H1 (cell line): Measurements from ENCODE around the gene ESPNL. TPM values are rescaled to one million over a fixed set of nuclear protein-coding genes. Genes with fewer than 3 reads are reported as not detected.

Experiments
- CTCF ChIA-PET: fragments of 300-600 bp; sonication (Branson Sonifier 250); formaldehyde crosslinking; loops from one replicate; lab custom pipeline; 2021; ENCODE audit not compliant: partially characterized antibody; lab: Charles Lee
- POLR2A ChIA-PET: fragments of 300-600 bp; sonication (Branson Sonifier 250); formaldehyde crosslinking; loops from one replicate; lab custom pipeline; 2021; ENCODE audit warnings: inconsistent platforms; ENCODE audit not compliant: partially characterized antibody; lab: Charles Lee
- DNase-seq, 2 experiments: peaks; one replicate each; pipeline versions ENCODE4 v3.0.0 to v3.0.0-alpha.2; 2010 to 2022; ENCODE audit warnings: low spot score in 2 of 2, low read depth in 1 of 2, mixed read lengths in 1 of 2
- FAIRE-seq: peaks from 2 replicates; lab custom pipeline; 2011; peaks lifted over from hg19 to GRCh38; lab: Jason Lieb, UNC
- H2AFZ ChIP-seq: 2 replicates; pipeline ENCODE4 v1.8.1; 2012; ENCODE audit warnings: low read length, inconsistent platforms
- H2AK5ac ChIP-seq: 2 replicates; pipeline ENCODE4 v1.6.1; 2013; ENCODE audit warnings: low read depth, low read length
- H2BK120ac ChIP-seq: replicated peaks from 2 replicates; pipeline ENCODE3; 2013; ENCODE audit warnings: low read depth, low read length, inconsistent platforms
- H2BK12ac ChIP-seq: 2 replicates; pipeline ENCODE4 v1.6.1; 2013; ENCODE audit warnings: low read depth, low read length
- H2BK15ac ChIP-seq: 2 replicates; pipeline ENCODE4 v1.6.1; 2013; ENCODE audit warnings: low read length
- H2BK20ac ChIP-seq: 2 replicates; pipeline ENCODE4 v1.6.1; 2013; ENCODE audit warnings: low read length
- H2BK5ac ChIP-seq: 2 replicates; pipeline ENCODE4 v1.6.1; 2013; ENCODE audit warnings: low read depth, low read length
- H3K14ac ChIP-seq: 2 replicates; pipeline ENCODE4 v1.6.1; 2013; ENCODE audit warnings: inconsistent platforms; ENCODE audit not compliant: insufficient read length
- H3K18ac ChIP-seq: 2 replicates; pipeline ENCODE4 v1.6.1; 2013; ENCODE audit warnings: low read length; ENCODE audit errors: extremely low read depth
- H3K23ac ChIP-seq: 2 replicates; pipeline ENCODE4 v1.6.1; 2013; ENCODE audit warnings: inconsistent platforms; ENCODE audit not compliant: insufficient read length
- H3K23me2 ChIP-seq: 2 replicates; pipeline ENCODE4 v1.6.1; 2013; ENCODE audit warnings: low read depth, low read length
- H3K27ac ChIP-seq: 2 replicates; pipeline ENCODE4 v1.6.1; 2011; ENCODE audit warnings: low read depth, low read length, inconsistent platforms
- H3K27me3 ChIP-seq, 4 experiments: replicated peaks in 1 of 4; 1 replicate in 1 of 4; 2 replicates in 3 of 4; pipeline versions ENCODE4 v1.6.1 to v1.8.1; 2011 to 2013; ENCODE audit warnings: low read length in 3 of 4, mild to moderate bottlenecking in 3 of 4, inconsistent platforms in 2 of 4, mixed read lengths in 2 of 4, moderate library complexity in 1 of 4; ENCODE audit not compliant: control insufficient read depth in 3 of 4, insufficient read depth in 3 of 4; ENCODE audit errors: extremely low read depth in 1 of 4
- H3K36me3 ChIP-seq, 4 experiments: 2 replicates each; pipeline versions ENCODE4 v1.6.1 to v1.8.1; 2011 to 2013; ENCODE audit warnings: mild to moderate bottlenecking in 4 of 4, low read length in 3 of 4, moderate library complexity in 2 of 4, control low read depth in 1 of 4, inconsistent platforms in 1 of 4; ENCODE audit not compliant: insufficient read depth in 4 of 4, control insufficient read depth in 2 of 4
- H3K4ac ChIP-seq: replicated peaks from 2 replicates; pipeline ENCODE3; 2013; ENCODE audit warnings: low read length, low read depth, mixed read lengths, inconsistent platforms; ENCODE audit not compliant: insufficient read length
- H3K4me1 ChIP-seq, 4 experiments: replicated peaks in 1 of 4; 1 replicate in 1 of 4; 2 replicates in 3 of 4; pipeline versions ENCODE4 v1.6.1 to v1.8.1; 2011 to 2013; ENCODE audit warnings: low read length in 3 of 4, inconsistent platforms in 2 of 4, mixed read lengths in 1 of 4; ENCODE audit not compliant: insufficient read depth in 4 of 4, control insufficient read depth in 3 of 4
- H3K4me2 ChIP-seq, 2 experiments: 2 replicates each; pipeline versions ENCODE4 v1.6.1 to v1.8.1; 2011 to 2013; ENCODE audit warnings: low read depth in 2 of 2, low read length in 2 of 2, control low read depth in 1 of 2, inconsistent platforms in 1 of 2, mild to moderate bottlenecking in 1 of 2; ENCODE audit not compliant: insufficient read depth in 1 of 2
- H3K4me3 ChIP-seq, 4 experiments: fragments of 200-600, 300-600 bp in 1 of 4; sonication (generic), shearing (Covaris generic), sonication (Bioruptor Twin) in 1 of 4; 2 replicates each; pipeline versions ENCODE4 v1.5.1 to v1.8.1; 2011 to 2016; ENCODE audit warnings: low read length in 4 of 4, low read depth in 3 of 4, control low read depth in 2 of 4, inconsistent platforms in 2 of 4, mild to moderate bottlenecking in 2 of 4, mixed read lengths in 1 of 4, moderate library complexity in 1 of 4; ENCODE audit not compliant: insufficient read depth in 2 of 4; ENCODE audit errors: extremely low read depth in 1 of 4
- H3K56ac ChIP-seq: replicated peaks from 2 replicates; pipeline ENCODE3; 2013; ENCODE audit warnings: low read depth, mild to moderate bottlenecking, mixed read lengths, low read length, inconsistent platforms; ENCODE audit not compliant: insufficient read length
- H3K79me1 ChIP-seq: 2 replicates; pipeline ENCODE4 v1.6.1; 2013; ENCODE audit warnings: low read depth, low read length, control low read depth
- H3K79me2 ChIP-seq, 2 experiments: 2 replicates each; pipeline versions ENCODE4 v1.6.1 to v1.8.1; 2012 to 2013; ENCODE audit warnings: low read length in 2 of 2, mild to moderate bottlenecking in 2 of 2, inconsistent platforms in 1 of 2; ENCODE audit not compliant: insufficient read depth in 2 of 2, control insufficient read depth in 1 of 2
- H3K9ac ChIP-seq, 4 experiments: replicated peaks in 1 of 4; 1 replicate in 1 of 4; 2 replicates in 3 of 4; pipeline versions ENCODE4 v1.6.1 to v1.8.1; 2011 to 2013; ENCODE audit warnings: low read depth in 3 of 4, low read length in 3 of 4, control low read depth in 2 of 4, mild to moderate bottlenecking in 2 of 4, moderate library complexity in 2 of 4, inconsistent platforms in 1 of 4; ENCODE audit errors: extremely low read depth in 1 of 4
- H3K9me3 ChIP-seq, 2 experiments: 2 replicates each; pipeline versions ENCODE4 v1.6.1 to v1.8.1; 2012 to 2013; ENCODE audit warnings: mild to moderate bottlenecking in 2 of 2, moderate library complexity in 2 of 2, control low read depth in 1 of 2, inconsistent platforms in 1 of 2, low read depth in 1 of 2, low read length in 1 of 2, mixed read lengths in 1 of 2; ENCODE audit not compliant: insufficient read depth in 2 of 2
- H4K20me1 ChIP-seq, 2 experiments: replicated peaks in 1 of 2; 2 replicates each; pipeline versions ENCODE3 to v1.8.1; 2011 to 2013; ENCODE audit warnings: inconsistent platforms in 2 of 2, low read length in 2 of 2, mild to moderate bottlenecking in 1 of 2; ENCODE audit not compliant: insufficient read depth in 2 of 2, control insufficient read depth in 1 of 2
- H4K5ac ChIP-seq: 2 replicates; pipeline ENCODE4 v1.6.1; 2013; ENCODE audit warnings: low read length, low read depth, mixed read lengths, inconsistent platforms; ENCODE audit not compliant: insufficient read length
- H4K8ac ChIP-seq: 2 replicates; pipeline ENCODE4 v1.8.0; 2013; ENCODE audit warnings: mild to moderate bottlenecking, moderate library complexity, low read length, inconsistent platforms; ENCODE audit not compliant: insufficient read depth; ENCODE audit errors: extremely low read depth
- H4K91ac ChIP-seq: replicated peaks from 2 replicates; pipeline ENCODE3; 2013; ENCODE audit warnings: low read length, mixed read lengths, inconsistent platforms; ENCODE audit not compliant: insufficient read length
- CTBP2 ChIP-seq: IDR thresholded peaks from 2 replicates; pipeline ENCODE4 v1.7.0; 2011; ENCODE audit warnings: borderline replicate concordance, mild to moderate bottlenecking, moderate library complexity, mixed read lengths, low read length; ENCODE audit not compliant: insufficient read depth, insufficient read length
- CTCF ChIP-seq, 3 experiments: IDR thresholded peaks; 1 replicate in 2 of 3; 2 replicates in 1 of 3; pipeline versions ENCODE4 v1.5.1 to v1.6.1; 2011; ENCODE audit warnings: low read length in 3 of 3, mild to moderate bottlenecking in 3 of 3, inconsistent platforms in 2 of 3, low read depth in 1 of 3, moderate library complexity in 1 of 3; ENCODE audit not compliant: insufficient read depth in 1 of 3; ENCODE audit errors: control extremely low read depth in 1 of 3
- SIX5 ChIP-seq: IDR thresholded peaks from 2 replicates; pipeline ENCODE4 v1.6.1; 2011; ENCODE audit warnings: mild to moderate bottlenecking, low read depth, low read length
- WGBS, 2 experiments: shearing (Covaris generic) in 1 of 2; methylation state at CpG; one replicate each; pipeline versions ENCODE4 v1.1.6 to v1.1.7; 2013 to 2015; ENCODE audit warnings: low lambda C conversion rate in 2 of 2, mixed read lengths in 2 of 2, inconsistent platforms in 1 of 2, low coverage in 1 of 2, missing lambda C conversion rate in 1 of 2; ENCODE audit not compliant: insufficient replicate concordance in 2 of 2, insufficient coverage in 1 of 2, insufficient read length in 1 of 2; ENCODE audit errors: extremely low coverage in 1 of 2, missing lambda C conversion rate in 1 of 2; 5-methylcytosine and 5-hydroxymethylcytosine counted together
- polyA plus RNA-seq, 7 experiments: library from polyadenylated mRNA; depleted of rRNA in 3 of 7; stranded (reverse) in 5 of 7; unstranded in 2 of 7; fragments of >200 nt in 5 of 7; fragments of 200-250 nt in 2 of 7; gene quantifications; 1 replicate in 5 of 7; 2 replicates in 1 of 7; 4 replicates in 1 of 7; pipeline versions ENCODE4 v1.2.1 to v1.2.3, GENCODE V29; 2011 to 2013; ENCODE audit warnings: missing spikeins in 2 of 7, mixed read lengths in 2 of 7
- total RNA-seq: library from RNA; stranded (reverse); fragmentation: NEBNext Ultra II Directional; extraction: Animal tissue kit (Norgen Biotek cat#: 25700); gene quantifications from 2 replicates; pipeline ENCODE4 v1.2.1, GENCODE V29; 2021

Gene ESPNL
- total and polyA plus RNA-seq, 2 of the 8 experiments (the other 6 are each of a cell fraction or from before 2014, with no cell fraction given): 0.68 to 1.3 TPM

DNA sequence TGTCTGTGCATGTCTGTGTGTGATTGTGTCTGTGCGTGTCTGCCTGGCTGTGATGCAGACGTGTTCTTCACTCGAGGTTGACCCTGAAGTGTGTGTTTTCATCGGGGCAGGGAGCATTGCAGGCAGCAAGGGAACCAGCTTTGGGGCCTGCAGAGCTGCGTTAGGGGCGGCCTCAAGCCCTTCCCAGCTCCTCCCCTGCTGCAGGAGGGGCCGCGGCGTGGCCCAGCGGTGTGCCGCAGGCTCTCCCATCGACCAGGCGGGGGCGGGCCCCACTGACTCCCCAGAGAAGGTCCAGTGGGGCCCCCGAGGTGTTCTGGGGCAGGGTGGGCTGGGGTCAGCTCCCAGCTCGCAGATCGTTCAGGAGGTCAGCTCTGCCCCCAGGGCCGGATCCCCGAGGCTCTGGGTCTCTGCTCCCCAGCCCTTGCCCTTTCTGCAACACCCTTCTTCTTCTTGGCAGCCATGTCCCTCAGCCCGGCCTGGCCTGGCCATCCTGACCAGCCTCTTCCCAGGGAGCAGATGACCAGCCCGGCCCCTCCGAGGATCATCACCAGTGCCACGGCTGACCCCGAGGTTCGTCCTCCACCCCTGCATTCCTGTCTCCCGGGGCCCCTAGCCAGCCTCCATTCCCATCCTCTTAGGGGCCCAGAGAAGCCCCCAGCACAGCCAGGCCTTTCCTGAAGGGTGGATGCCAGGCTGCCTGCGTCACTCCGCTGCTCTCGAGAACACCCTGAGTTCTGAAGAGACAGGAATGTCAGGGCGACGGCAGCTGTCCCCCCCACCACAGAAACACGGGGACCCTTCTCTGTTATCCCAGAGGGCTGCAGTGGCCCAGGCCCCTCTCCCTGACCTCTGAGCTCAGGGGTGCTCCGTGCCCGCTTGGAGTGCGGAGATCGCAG is 27.3 kb downstream of the ESPNL start:
- Histone ChIP-seq H4K20me1 (peaks cover 0 to 14% of the 10 kb centered on the region in 2 experiments), H2AK5ac (peak overlapping the region; percentile 69; the same call in 1 of the 2 replicates), H3K36me3 (no peaks in the 10 kb centered on the region; a peak in 1 of 8 replicates), H3K79me2 (no peaks in the 10 kb centered on the region), H4K8ac (no peak overlapping the region), H2AFZ (no peak overlapping the region), H3K27me3 (no peaks in the 10 kb centered on the region), H3K79me1 (no peaks in the 10 kb centered on the region), H3K9me3 (0 out of 4 replicates have a peak, but pooled peaks cover 0 to 4% of the 10 kb centered on the region in 2 experiments), H2BK5ac (no peak overlapping the region), H4K5ac (no peak overlapping the region), H3K4me1 (peaks cover 0 to 13% (median 0%) of the 10 kb centered on the region in 4 experiments; a peak in 2 of 7 replicates), H3K9ac (no peak overlapping the region), H2BK15ac (peak overlapping the region; percentile 48), H2BK120ac (no peak overlapping the region), H3K4me3 (no peak overlapping the region), H3K56ac (peak overlapping the region; percentile 69), H3K23me2 (peaks cover 15% of the 10 kb centered on the region), H2BK20ac (no peak overlapping the region), H4K91ac (peak overlapping the region; percentile 95), H3K4ac (peak overlapping the region; percentile 78), H2BK12ac (0 out of 2 replicates have a peak overlapping the region, but pooled peaks have one; percentile 27), H3K27ac (no peak overlapping the region), H3K18ac (no peak overlapping the region; the same call in 1 of the 2 replicates), H3K4me2 (peak overlapping the region in 1 of 2 experiments; percentile 9; a peak in 1 of 4 replicates), H3K14ac (no peak overlapping the region), H3K23ac (no peak overlapping the region)
- no peak for FAIRE-seq
- DNase-seq: no peak
- ChIA-PET POLR2A (interaction anchor here (1.4 kb wide), 1 partner anchor 33 kb away, joined by 5 read pairs; no protein-coding TSS in a partner anchor), CTCF (interaction anchor here (0.8 to 5.3 kb wide), 9 partner anchors 10 to 203 kb away, joined by 3 to 41 read pairs (median 4); partner anchors contain the start of gene KLHL30)
- WGBS, 2 experiments: 80% methylated on average over 20 of the region's 36 CpGs; no CpG with 5 or more reads in 1 of the 2 experiments
- no peak for TF ChIP-seq CTCF (IDR thresholded peaks at IDR 0.05; ENCODE audit: control extremely low read depth in 1 of 3, insufficient read depth in 1 of 3, low read depth in 1 of 3, low read length in 3 of 3)
- TF ChIP-seq SIX5: no peak
- no peak for TF ChIP-seq CTBP2
